H1 (cell line): ENCODE measurements around the gene INO80. TPM values are rescaled to one million over a fixed set of nuclear protein-coding genes. Genes with fewer than 3 reads are reported as not detected.

Experiments used
- ASH2L ChIP-seq: fragments of 200-600, 300-600 bp; sonication (generic); IDR thresholded peaks from one replicate; pipeline ENCODE4 v1.7.1; 2017; ENCODE audit warnings: low read length
- ATF3 ChIP-seq: IDR thresholded peaks from 2 replicates; pipeline ENCODE4 v1.6.1; 2011; ENCODE audit warnings: low read depth, mild to moderate bottlenecking, low read length; ENCODE audit not compliant: insufficient read depth
- BACH1 ChIP-seq: IDR thresholded peaks from 2 replicates; pipeline ENCODE4 v1.6.1; 2012; ENCODE audit warnings: low read length, improper control_type of control experiment
- CEBPB ChIP-seq: IDR thresholded peaks from 2 replicates; pipeline ENCODE4 v1.6.1; 2012; ENCODE audit warnings: low read depth, low read length
- EZH2 ChIP-seq: fragments of 200-600 bp; sonication (generic); IDR thresholded peaks from 2 replicates; pipeline ENCODE4 v1.7.1; 2012; ENCODE audit warnings: low read depth, mild to moderate bottlenecking, moderate library complexity, low read length, inconsistent platforms; ENCODE audit not compliant: severe bottlenecking
- GTF2F1 ChIP-seq: IDR thresholded peaks from 2 replicates; pipeline ENCODE4 v1.6.1; 2012; ENCODE audit warnings: low read depth, low read length, improper control_type of control experiment, borderline replicate concordance
- HDAC6 ChIP-seq: IDR thresholded peaks from one replicate; pipeline ENCODE4 v1.7.1; 2012; ENCODE audit warnings: low read depth, mild to moderate bottlenecking, inconsistent platforms, low read length, moderate library complexity
- NRF1 ChIP-seq: IDR thresholded peaks from 2 replicates; pipeline ENCODE4 v1.6.1; 2011; ENCODE audit warnings: mild to moderate bottlenecking, low read depth, low read length, improper control_type of control experiment
- POLR2A ChIP-seq, 2 experiments: IDR thresholded peaks; 1 replicate in 1 of 2; 2 replicates in 1 of 2; pipeline ENCODE4 v1.6.1; 2011; ENCODE audit warnings: low read depth in 2 of 2, low read length in 2 of 2, mild to moderate bottlenecking in 2 of 2; ENCODE audit errors: control extremely low read depth in 1 of 2
- RXRA ChIP-seq: IDR thresholded peaks from 2 replicates; pipeline ENCODE4 v1.6.1; 2011; ENCODE audit warnings: low read depth, mild to moderate bottlenecking, low read length, moderate library complexity; ENCODE audit not compliant: insufficient read depth
- SAP30 ChIP-seq: fragments of 300-600 bp; sonication (generic); IDR thresholded peaks from 2 replicates; pipeline ENCODE4 v1.7.1; 2012; ENCODE audit warnings: low read length, moderate library complexity, mild to moderate bottlenecking, inconsistent platforms; ENCODE audit not compliant: insufficient read depth, insufficient replicate concordance
- SIX5 ChIP-seq: IDR thresholded peaks from 2 replicates; pipeline ENCODE4 v1.6.1; 2011; ENCODE audit warnings: mild to moderate bottlenecking, low read depth, low read length
- SP4 ChIP-seq: IDR thresholded peaks from 2 replicates; pipeline ENCODE4 v1.6.1; 2012; ENCODE audit warnings: low read length, inconsistent platforms
- SUZ12 ChIP-seq: fragments of 200-600 bp; sonication (generic); IDR thresholded peaks from 2 replicates; pipeline ENCODE4 v1.6.1; 2012; ENCODE audit warnings: mild to moderate bottlenecking, inconsistent platforms, low read length, moderate library complexity, mixed read lengths
- YY1 ChIP-seq: IDR thresholded peaks from 2 replicates; pipeline ENCODE4 v1.6.1; 2011; ENCODE audit warnings: low read depth, mild to moderate bottlenecking, low read length
- polyA plus RNA-seq, 7 experiments: library from polyadenylated mRNA; depleted of rRNA in 3 of 7; stranded (reverse) in 5 of 7; unstranded in 2 of 7; fragments of >200 nt in 5 of 7; fragments of 200-250 nt in 2 of 7; gene quantifications; 1 replicate in 5 of 7; 2 replicates in 1 of 7; 4 replicates in 1 of 7; pipeline versions ENCODE4 v1.2.1 to v1.2.3, GENCODE V29; 2011 to 2013; ENCODE audit warnings: missing spikeins in 2 of 7, mixed read lengths in 2 of 7
- total RNA-seq: library from RNA; stranded (reverse); fragmentation: NEBNext Ultra II Directional; extraction: Animal tissue kit (Norgen Biotek cat#: 25700); gene quantifications from 2 replicates; pipeline ENCODE4 v1.2.1, GENCODE V29; 2021
- TF ChIP-seq, protein P1 (sequence below): IDR thresholded peaks from 2 replicates; pipeline ENCODE4 v1.6.1; 2012; ENCODE audit warnings: low read length, inconsistent platforms

INO80 gene
- total and polyA plus RNA-seq, 2 of the 8 experiments (the other 6 are each of a cell fraction or from before 2014, with no cell fraction given) = 4.3 to 24.5 TPM

DNA sequence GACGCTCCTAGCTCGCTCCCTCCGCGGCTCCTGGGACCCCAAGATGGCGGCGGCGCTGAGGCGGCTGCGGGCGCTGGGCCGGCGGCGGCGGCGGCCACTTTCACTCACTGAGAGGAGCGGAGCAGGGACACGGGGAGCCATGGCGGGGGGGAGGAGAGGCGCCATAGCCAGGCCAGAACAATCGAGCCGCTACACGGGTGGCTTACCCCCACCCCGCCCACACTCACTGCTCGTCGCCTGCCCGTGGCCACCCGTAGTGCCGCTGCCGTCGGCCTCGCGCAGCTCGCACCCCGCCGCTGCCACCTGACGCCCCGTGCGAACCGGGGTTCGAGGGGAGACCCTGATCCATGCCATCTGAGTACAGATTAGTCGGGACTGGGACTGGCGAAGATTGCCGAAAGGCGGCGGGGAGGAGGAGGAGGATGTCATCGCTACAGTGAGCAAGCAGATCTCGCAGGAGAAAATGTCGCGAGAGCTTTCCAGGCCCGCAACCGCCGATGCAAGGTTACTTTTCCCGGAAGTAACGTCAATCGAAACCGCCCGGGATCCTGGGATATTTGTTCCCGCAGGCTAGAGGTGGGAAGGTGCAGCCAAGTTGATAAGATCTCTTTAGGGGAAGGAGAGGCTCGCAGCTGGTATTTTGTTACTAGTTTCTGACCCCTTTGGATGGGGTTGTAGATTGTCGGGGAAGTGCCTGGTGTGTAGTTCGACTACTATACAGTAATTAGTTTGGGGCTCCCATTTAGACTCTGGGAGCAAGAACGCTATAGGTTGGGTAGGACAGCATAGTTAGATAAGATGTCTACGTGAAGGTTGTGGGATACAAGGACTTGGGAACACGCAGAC lies at the start of gene INO80 (continued):
- peak; percentile 35; the same call in 1 of the 2 replicates for TF ChIP-seq GTF2F1
- TF ChIP-seq ASH2L = peak; percentile 99
- no peak for TF ChIP-seq RXRA
- TF ChIP-seq CEBPB = no peak
- no peak for TF ChIP-seq HDAC6
- no peak for TF ChIP-seq EZH2
- peak; percentile 84 for TF ChIP-seq BACH1
- peak; percentile 85 to 95 for TF ChIP-seq POLR2A (IDR thresholded peaks at IDR 0.05; ENCODE audit: control extremely low read depth in 1 of 2, low read depth in 2 of 2, low read length in 2 of 2)
- TF ChIP-seq, protein P1, sequence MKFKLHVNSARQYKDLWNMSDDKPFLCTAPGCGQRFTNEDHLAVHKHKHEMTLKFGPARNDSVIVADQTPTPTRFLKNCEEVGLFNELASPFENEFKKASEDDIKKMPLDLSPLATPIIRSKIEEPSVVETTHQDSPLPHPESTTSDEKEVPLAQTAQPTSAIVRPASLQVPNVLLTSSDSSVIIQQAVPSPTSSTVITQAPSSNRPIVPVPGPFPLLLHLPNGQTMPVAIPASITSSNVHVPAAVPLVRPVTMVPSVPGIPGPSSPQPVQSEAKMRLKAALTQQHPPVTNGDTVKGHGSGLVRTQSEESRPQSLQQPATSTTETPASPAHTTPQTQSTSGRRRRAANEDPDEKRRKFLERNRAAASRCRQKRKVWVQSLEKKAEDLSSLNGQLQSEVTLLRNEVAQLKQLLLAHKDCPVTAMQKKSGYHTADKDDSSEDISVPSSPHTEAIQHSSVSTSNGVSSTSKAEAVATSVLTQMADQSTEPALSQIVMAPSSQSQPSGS = peak; percentile 90
- no peak for TF ChIP-seq SUZ12
- no peak; the same call in 1 of the 2 replicates for TF ChIP-seq SP4
- TF ChIP-seq YY1 = peak; percentile 91
- TF ChIP-seq SAP30 = no peak
- no peak for TF ChIP-seq NRF1
- TF ChIP-seq ATF3 = no peak
- TF ChIP-seq SIX5 = no peak
